Activated naive CD4-positive, alpha-beta T cell treated with anti-CD3 and anti-CD28 coated beads for 36 hours (primary cell): ENCODE measurements around the gene DDN. TPM values are rescaled to one million over a fixed set of nuclear protein-coding genes. Genes with fewer than 3 reads are reported as not detected.

Source experiments
- CTCF ChIA-PET: fragments of 350-600 bp; sonication (Branson Sonifier 250); formaldehyde crosslinking; loops from one replicate; lab custom pipeline; 2021; ENCODE audit warnings: antibody characterized with exemption; lab: Charles Lee
- DNase-seq: peaks from one replicate; pipeline ENCODE4 v3.0.0-alpha.2; 2020
- H3K27ac Mint-ChIP-seq: one replicate; pipeline ENCODE4 v1.8.0; 2021; ENCODE audit warnings: mild to moderate bottlenecking, mixed read lengths
- H3K27me3 Mint-ChIP-seq: one replicate; pipeline ENCODE4 v1.8.0; 2021; ENCODE audit warnings: low read depth, mixed read lengths
- H3K36me3 Mint-ChIP-seq: one replicate; pipeline ENCODE4 v1.8.0; 2021; ENCODE audit warnings: low read depth, mixed read lengths
- H3K4me1 Mint-ChIP-seq: one replicate; pipeline ENCODE4 v1.8.0; 2021; ENCODE audit warnings: low read depth, mixed read lengths
- H3K4me3 Mint-ChIP-seq: one replicate; pipeline ENCODE4 v1.8.0; 2021; ENCODE audit warnings: mild to moderate bottlenecking, moderate library complexity, mixed read lengths
- H3K9me3 Mint-ChIP-seq: one replicate; pipeline ENCODE4 v1.8.0; 2021; ENCODE audit warnings: mixed read lengths
- intact Hi-C: fragments of 100-400 bp; cut with micrococcal nuclease; formaldehyde crosslinking; loops from one replicate; pipeline ENCODE4 v1.15.1; 2023
- total RNA-seq, 2 experiments: library from RNA; stranded (reverse); gene quantifications; one replicate each; pipeline ENCODE4 v1.2.3, GENCODE V29; 2021

Gene DDN
- total RNA-seq, 2 experiments from 2014 or later: 0.20 to 0.21 TPM

GRCh38 chr12:48967991-48968390 is 31.2 kb downstream of the DDN start:
- H3K4me1 Mint-ChIP-seq: peaks cover 31% of the 10 kb centered on the region
- no peak overlapping the region for H3K27ac Mint-ChIP-seq
- no peaks in the 10 kb centered on the region for H3K9me3 Mint-ChIP-seq
- no peak for DNase-seq
- intact Hi-C loops: no loop called here
- CTCF ChIA-PET: interaction anchor here (0.6 to 5.6 kb wide), 6 partner anchors 10 to 122 kb away, joined by 3 to 37 read pairs (median 14); partner anchors contain the start of genes ARF3 and WNT1
- peaks cover 29% of the 10 kb centered on the region for H3K27me3 Mint-ChIP-seq
- no peaks in the 10 kb centered on the region for H3K36me3 Mint-ChIP-seq
- H3K4me3 Mint-ChIP-seq: no peak overlapping the region

- H3K36me3 Mint-ChIP-seq: no peaks in the 10 kb centered on the region
- H3K27me3 Mint-ChIP-seq: peaks cover 14% of the 10 kb centered on the region
- intact Hi-C loops: no loop called here
- DNase-seq: no peak
- H3K9me3 Mint-ChIP-seq: no peaks in the 10 kb centered on the region
- H3K4me3 Mint-ChIP-seq: no peak overlapping the region
- H3K27ac Mint-ChIP-seq: no peak overlapping the region
- peaks cover 24% of the 10 kb centered on the region for H3K4me1 Mint-ChIP-seq
- CTCF ChIA-PET: interaction anchor here (0.5 to 5.6 kb wide), 10 partner anchors 13 to 663 kb away, joined by 3 to 37 read pairs (median 4); partner anchors contain the start of genes DDX23, PRPH and WNT1
Measured at GRCh38 chr12:48966177-48966895, 32.8 kb downstream of the DDN start.

- H3K9me3 Mint-ChIP-seq: no peaks in the 10 kb centered on the region
- CTCF ChIA-PET: interaction anchor here (0.6 to 5.6 kb wide), 4 partner anchors 13 to 38 kb away, joined by 3 to 37 read pairs (median 4); no protein-coding TSS in a partner anchor
- H3K36me3 Mint-ChIP-seq: no peaks in the 10 kb centered on the region
- peaks cover 14% of the 10 kb centered on the region for H3K4me1 Mint-ChIP-seq
- peak; percentile 13 for DNase-seq
- H3K27me3 Mint-ChIP-seq: peaks cover 4% of the 10 kb centered on the region
- H3K4me3 Mint-ChIP-seq: no peak overlapping the region
- no peak overlapping the region for H3K27ac Mint-ChIP-seq
- intact Hi-C loops: no loop called here
Measured at GRCh38 chr12:48965298-48965838, 33.8 kb downstream of the DDN start.

GRCh38 chr12:48961801-48962200 is 37.4 kb downstream of the DDN start:
- H3K4me1 Mint-ChIP-seq: peaks cover 5% of the 10 kb centered on the region
- CTCF ChIA-PET: interaction anchor here (0.5 to 1.4 kb wide), 4 partner anchors 23 to 182 kb away, joined by 3 read pairs; no protein-coding TSS in a partner anchor
- H3K36me3 Mint-ChIP-seq: no peaks in the 10 kb centered on the region
- H3K27ac Mint-ChIP-seq: no peak overlapping the region
- no peak for DNase-seq
- no peaks in the 10 kb centered on the region for H3K9me3 Mint-ChIP-seq
- intact Hi-C loops: no loop called here
- H3K27me3 Mint-ChIP-seq: peaks cover 2% of the 10 kb centered on the region
- no peak overlapping the region for H3K4me3 Mint-ChIP-seq

- H3K36me3 Mint-ChIP-seq: no peaks in the 10 kb centered on the region
- H3K27ac Mint-ChIP-seq: no peak overlapping the region
- H3K9me3 Mint-ChIP-seq: no peaks in the 10 kb centered on the region
- no peak for DNase-seq
- intact Hi-C loops: no loop called here
- CTCF ChIA-PET: interaction anchor here (0.5 to 1.9 kb wide), 2 partner anchors 27 to 70 kb away, joined by 3 to 6 read pairs; no protein-coding TSS in a partner anchor
- peaks cover 9% of the 10 kb centered on the region for H3K4me1 Mint-ChIP-seq
- H3K27me3 Mint-ChIP-seq: peaks cover 2% of the 10 kb centered on the region
- H3K4me3 Mint-ChIP-seq: no peak overlapping the region
Measured at GRCh38 chr12:48961331-48961730, 37.8 kb downstream of the DDN start.

- Mint-ChIP-seq H3K36me3 (peaks cover 2% of the 10 kb centered on the region), H3K4me3 (no peak overlapping the region), H3K4me1 (peaks cover 14% of the 10 kb centered on the region), H3K27ac (no peak overlapping the region), H3K27me3 (peaks cover 2% of the 10 kb centered on the region), H3K9me3 (no peaks in the 10 kb centered on the region)
- intact Hi-C loops: no loop called here
- CTCF ChIA-PET: interaction anchor here (1.0 to 1.9 kb wide), 2 partner anchors 9 to 28 kb away, joined by 3 to 6 read pairs; no protein-coding TSS in a partner anchor
- DNase-seq: no peak
Measured at GRCh38 chr12:48960834-48961233, 38.3 kb downstream of the DDN start.

- H3K27me3 Mint-ChIP-seq: peaks cover 2% of the 10 kb centered on the region
- H3K4me1 Mint-ChIP-seq: peaks cover 29% of the 10 kb centered on the region
- intact Hi-C loops: no loop called here
- peaks cover 9% of the 10 kb centered on the region for H3K36me3 Mint-ChIP-seq
- DNase-seq: no peak
- H3K9me3 Mint-ChIP-seq: no peaks in the 10 kb centered on the region
- peak overlapping the region; percentile 97 for H3K4me3 Mint-ChIP-seq
- CTCF ChIA-PET: interaction anchor here (0.7 to 3.5 kb wide), 12 partner anchors 9 to 130 kb away, joined by 3 to 19 read pairs (median 4); partner anchors contain the start of gene WNT1
- H3K27ac Mint-ChIP-seq: no peak overlapping the region
Measured at GRCh38 chr12:48958049-48958388, 41.2 kb downstream of the DDN start.

GRCh38 chr12:48957141-48958048 is 41.8 kb downstream of the DDN start, which contains the start of gene ARF3:
ARF3 (minus strand) TSS chr12:48957487; CDS start chr12:48941095, 16,392 bp downstream.
- H3K36me3 Mint-ChIP-seq: peaks cover 9% of the 10 kb centered on the region
- intact Hi-C loops: loop anchor here (1.0 to 2.0 kb wide), 3 partner anchors 13 to 231 kb away; partner anchors contain the start of genes DDX23, TUBA1A and WNT10B
- peak within 1 kb of the TSS; percentile 97 for H3K4me3 Mint-ChIP-seq
- peaks cover 29% of the 10 kb centered on the region for H3K4me1 Mint-ChIP-seq
- no peaks in the 10 kb centered on the region for H3K9me3 Mint-ChIP-seq
- peaks cover 2% of the 10 kb centered on the region for H3K27me3 Mint-ChIP-seq
- CTCF ChIA-PET: interaction anchor here (0.5 to 3.5 kb wide), 15 partner anchors 9 to 131 kb away, joined by 3 to 19 read pairs (median 3); partner anchors contain the start of gene WNT1
- peak; percentile 95 for DNase-seq
- peak within 1 kb of the TSS; percentile 86 for H3K27ac Mint-ChIP-seq

GRCh38 chr12:48956279-48957140 is 42.7 kb downstream of the DDN start:
- peak; percentile 57 for DNase-seq

GRCh38 chr12:48954841-48955501 is 44.2 kb downstream of the DDN start:
- H3K36me3 Mint-ChIP-seq: peaks cover 9% of the 10 kb centered on the region
- intact Hi-C loops: no loop called here

More at GRCh38 chr12:48956279-48957140, 42.7 kb downstream of the DDN start:
- H3K9me3 Mint-ChIP-seq: no peaks in the 10 kb centered on the region
- CTCF ChIA-PET: interaction anchor here (0.9 to 3.5 kb wide), 10 partner anchors 12 to 103 kb away, joined by 3 to 19 read pairs (median 8); partner anchors contain the start of gene WNT1
- peaks cover 9% of the 10 kb centered on the region for H3K36me3 Mint-ChIP-seq
- peak overlapping the region; percentile 97 for H3K4me3 Mint-ChIP-seq
- intact Hi-C loops: loop anchor here (1.0 to 2.0 kb wide), 3 partner anchors 14 to 232 kb away; partner anchors contain the start of genes DDX23, TUBA1A and WNT10B
- peaks cover 2% of the 10 kb centered on the region for H3K27me3 Mint-ChIP-seq
- peak overlapping the region; percentile 86 for H3K27ac Mint-ChIP-seq
- peaks cover 29% of the 10 kb centered on the region for H3K4me1 Mint-ChIP-seq

More at GRCh38 chr12:48954841-48955501, 44.2 kb downstream of the DDN start:
- Mint-ChIP-seq H3K9me3 (no peaks in the 10 kb centered on the region), H3K4me3 (no peak overlapping the region), H3K27me3 (peaks cover 2% of the 10 kb centered on the region), H3K4me1 (peaks cover 29% of the 10 kb centered on the region), H3K27ac (no peak overlapping the region)
- no peak for DNase-seq
- CTCF ChIA-PET: interaction anchor here (0.7 to 3.5 kb wide), 11 partner anchors 14 to 102 kb away, joined by 3 to 19 read pairs (median 4); a partner anchor contains a TSS
